IMR-90 (cell line): ENCODE measurements around the gene SAMD7. TPM values are rescaled to one million over a fixed set of nuclear protein-coding genes. Genes with fewer than 3 reads are reported as not detected.

Experiments
- ATAC-seq: fragments of 200-7000 bp; cut with Tn5 transposase; 2 replicates; pipeline ENCODE4 v1.9.1; 2020; ENCODE audit warnings: low read depth, mild to moderate bottlenecking, moderate library complexity
- BruUV-seq: library from RNA; stranded (reverse); fragments of 400-500 nt; replicated peaks from 2 replicates; lab custom pipeline; 2021; lab: Mats Ljungman, UMichigan
- CTCF ChIA-PET: fragments of 300-600 bp; formaldehyde crosslinking; extraction: SDS; loops from one replicate; lab custom pipeline; 2021; ENCODE audit warnings: antibody characterized with exemption; lab: Yijun Ruan, JAX
- POLR2A ChIA-PET: fragments of 300-600 bp; sonication (Branson Sonifier 250); formaldehyde crosslinking; loops from one replicate; lab custom pipeline; 2022; ENCODE audit warnings: antibody characterized with exemption; ENCODE audit not compliant: unreplicated experiment; lab: Charles Lee
- DNase-seq: peaks from one replicate; pipeline ENCODE4 v3.0.0; 2013
- H2AFZ ChIP-seq: replicated peaks from 2 replicates; pipeline ENCODE3; 2013; ENCODE audit warnings: low read length, mild to moderate bottlenecking; ENCODE audit not compliant: poor library complexity
- H2AK5ac ChIP-seq: 2 replicates; pipeline ENCODE4 v1.6.1; 2013; ENCODE audit warnings: low read depth, low read length, inconsistent platforms
- H2AK9ac ChIP-seq: replicated peaks from 2 replicates; pipeline ENCODE3; 2013; ENCODE audit warnings: mild to moderate bottlenecking, low read depth, low read length, moderate library complexity; ENCODE audit not compliant: poor library complexity
- H2BK120ac ChIP-seq: 2 replicates; pipeline ENCODE4 v1.6.1; 2013; ENCODE audit warnings: low read depth, low read length, inconsistent platforms
- H2BK15ac ChIP-seq: 3 replicates; pipeline ENCODE4 v1.6.1; 2013; ENCODE audit warnings: low read depth, low read length, inconsistent platforms
- H2BK20ac ChIP-seq: 2 replicates; pipeline ENCODE4 v1.6.1; 2013; ENCODE audit warnings: low read depth, mild to moderate bottlenecking, inconsistent platforms, low read length, moderate library complexity
- H2BK5ac ChIP-seq: 2 replicates; pipeline ENCODE4 v1.6.1; 2013; ENCODE audit warnings: mild to moderate bottlenecking, low read depth, low read length, inconsistent platforms; ENCODE audit not compliant: poor library complexity, severe bottlenecking
- H3K14ac ChIP-seq: replicated peaks from 2 replicates; pipeline ENCODE4 v1.6.1; 2013; ENCODE audit warnings: low read depth, low read length, inconsistent platforms
- H3K18ac ChIP-seq: 2 replicates; pipeline ENCODE4 v1.6.1; 2013; ENCODE audit warnings: low read depth, low read length, control low read depth
- H3K23ac ChIP-seq: 2 replicates; pipeline ENCODE4 v1.6.1; 2013; ENCODE audit warnings: low read depth, low read length, inconsistent platforms
- H3K27ac ChIP-seq: 2 replicates; pipeline ENCODE4 v1.5.1; 2013; ENCODE audit warnings: mild to moderate bottlenecking, control low read depth, low read length; ENCODE audit not compliant: insufficient read depth
- H3K27me3 ChIP-seq: 2 replicates; pipeline ENCODE4 v1.6.1; 2013; ENCODE audit warnings: low read length; ENCODE audit not compliant: control insufficient read depth, insufficient read depth
- H3K36me3 ChIP-seq: 2 replicates; pipeline ENCODE4 v1.6.1; 2013; ENCODE audit warnings: low read length, mixed read lengths; ENCODE audit not compliant: control insufficient read depth, insufficient read depth
- H3K4ac ChIP-seq: 2 replicates; pipeline ENCODE4 v1.6.1; 2013; ENCODE audit warnings: low read depth, low read length, inconsistent platforms
- H3K4me1 ChIP-seq: 2 replicates; pipeline ENCODE4 v1.6.1; 2013; ENCODE audit warnings: low read length, mixed read lengths; ENCODE audit not compliant: control insufficient read depth, insufficient read depth
- H3K4me2 ChIP-seq: 2 replicates; pipeline ENCODE4 v1.6.1; 2013; ENCODE audit warnings: low read depth, mild to moderate bottlenecking, control low read depth, low read length, moderate library complexity
- H3K4me3 ChIP-seq: 2 replicates; pipeline ENCODE4 v1.5.1; 2013; ENCODE audit warnings: low read depth, mild to moderate bottlenecking, control low read depth, low read length, moderate library complexity; ENCODE audit not compliant: insufficient read depth
- H3K56ac ChIP-seq: 2 replicates; pipeline ENCODE4 v1.6.1; 2013; ENCODE audit warnings: low read length, inconsistent platforms; ENCODE audit not compliant: insufficient read depth; ENCODE audit errors: extremely low read depth
- H3K79me1 ChIP-seq, 2 experiments: 2 replicates each; pipeline ENCODE4 v1.6.1; 2013; ENCODE audit warnings: low read length in 2 of 2, inconsistent platforms in 1 of 2, low read depth in 1 of 2
- H3K9ac ChIP-seq: 2 replicates; pipeline ENCODE4 v1.6.1; 2013; ENCODE audit warnings: low read depth, low read length, control low read depth
- H3K9me1 ChIP-seq: 2 replicates; pipeline ENCODE4 v1.6.1; 2013; ENCODE audit warnings: low read length, inconsistent platforms; ENCODE audit not compliant: insufficient read depth
- H3K9me3 ChIP-seq: 2 replicates; pipeline ENCODE4 v1.6.1; 2013; ENCODE audit warnings: low read length; ENCODE audit not compliant: control insufficient read depth, insufficient read depth
- H4K20me1 ChIP-seq: 2 replicates; pipeline ENCODE4 v1.6.1; 2013; ENCODE audit warnings: low read length, inconsistent platforms; ENCODE audit not compliant: insufficient read depth
- H4K5ac ChIP-seq: 2 replicates; pipeline ENCODE4 v1.6.1; 2013; ENCODE audit warnings: mild to moderate bottlenecking, low read depth, low read length, control low read depth
- H4K8ac ChIP-seq, 2 experiments: 2 replicates each; pipeline ENCODE4 v1.6.1; 2013; ENCODE audit warnings: low read depth in 2 of 2, low read length in 2 of 2, control low read depth in 1 of 2, inconsistent platforms in 1 of 2
- H4K91ac ChIP-seq: 2 replicates; pipeline ENCODE4 v1.6.1; 2013; ENCODE audit warnings: low read depth, low read length, inconsistent platforms; ENCODE audit not compliant: insufficient read depth
- MAZ ChIP-seq: IDR thresholded peaks from 2 replicates; pipeline ENCODE4 v1.6.1; 2012; ENCODE audit warnings: low read depth, mild to moderate bottlenecking, low read length, improper control_type of control experiment, moderate library complexity, borderline replicate concordance
- NFE2L2 ChIP-seq: fragments of 150-350 bp; IDR thresholded peaks from 2 replicates; pipeline ENCODE4 v1.6.1; 2016; ENCODE audit warnings: low read depth, mild to moderate bottlenecking, low read length
- POLR2A ChIP-seq: IDR thresholded peaks from 2 replicates; pipeline ENCODE4 v1.6.1; 2012; ENCODE audit warnings: mild to moderate bottlenecking, low read depth, low read length
- RAD21 ChIP-seq: IDR thresholded peaks from 2 replicates; pipeline ENCODE4 v1.6.1; 2012; ENCODE audit warnings: low read length, improper control_type of control experiment
- RFX5 ChIP-seq: IDR thresholded peaks from 2 replicates; pipeline ENCODE4 v1.8.0; 2012; ENCODE audit warnings: low read depth, mild to moderate bottlenecking, low read length, moderate library complexity
- USF2 ChIP-seq: fragments of 150-350 bp; IDR thresholded peaks from 2 replicates; pipeline ENCODE4 v1.6.1; 2017; ENCODE audit warnings: mild to moderate bottlenecking, antibody characterized with exemption, low read length, low read depth
- WGBS, 2 experiments: methylation state at CpG; one replicate each; pipeline versions ENCODE4 v1.1.5 to v1.1.7; 2013; ENCODE audit warnings: missing lambda C conversion rate in 2 of 2; ENCODE audit not compliant: insufficient read length in 1 of 2; ENCODE audit errors: extremely low coverage in 2 of 2; 5-methylcytosine and 5-hydroxymethylcytosine counted together
- dilution Hi-C: fragments of 300-500 bp; cut with HindIII; formaldehyde crosslinking; loops from one replicate; pipeline ENCODE4 v1.14.3; 2018; ENCODE audit warnings: low sequenced_read_pairs; ENCODE audit not compliant: unreplicated experiment
- in situ Hi-C: fragments of 300-500 bp; cut with MboI; formaldehyde crosslinking; loops from 3 replicates; pipeline ENCODE4 v1.14.3; 2019; ENCODE audit warnings: low sequenced_read_pairs, inconsistent platforms, mixed read lengths
- intact Hi-C: fragments of 100-400 bp; cut with micrococcal nuclease; formaldehyde crosslinking; loops from 2 replicates; pipeline ENCODE4 v1.10.0; 2022
- polyA plus RNA-seq, 3 experiments: library from polyadenylated mRNA; depleted of rRNA; stranded (reverse); fragments of >200 nt; gene quantifications; 2 replicates each; pipeline ENCODE4 v1.2.3, GENCODE V29; 2012; ENCODE audit warnings: low replicate concordance in 1 of 3
- total RNA-seq: library from RNA; depleted of rRNA; stranded (reverse); fragments of >200 nt; gene quantifications from 2 replicates; pipeline ENCODE4 v1.2.3, GENCODE V29; 2012

SAMD7 gene
- total and polyA plus RNA-seq, 2 of the 4 experiments (the other 2 are of a cell fraction): not detected

- no peak overlapping the region for H2AFZ ChIP-seq
- H3K4ac ChIP-seq: no peak overlapping the region
- no peak overlapping the region; the same call in 1 of the 2 replicates for H3K18ac ChIP-seq
- H2AK9ac ChIP-seq: no peak overlapping the region
- no peak overlapping the region for H4K91ac ChIP-seq
- H3K9me1 ChIP-seq: peaks cover 7% of the 10 kb centered on the region; the same call in 1 of the 2 replicates
- H3K36me3 ChIP-seq: peaks cover 3% of the 10 kb centered on the region; the same call in 1 of the 2 replicates
- no peak overlapping the region for H2BK120ac ChIP-seq
- H3K9me3 ChIP-seq: no peaks in the 10 kb centered on the region
- ATAC-seq: no peak
- H3K27ac ChIP-seq: no peak overlapping the region
- H3K79me1 ChIP-seq: peaks cover 3 to 45% of the 10 kb centered on the region in 2 experiments; a peak in 2 of 4 replicates
- ChIA-PET POLR2A (no interaction called here), CTCF (no interaction called here)
- dilution Hi-C loops: no loop called here
- intact Hi-C loops: loop anchor here (5.0 kb wide), 1 partner anchor 106 kb away; no protein-coding TSS in a partner anchor
- no peak overlapping the region for H2BK15ac ChIP-seq
- TF ChIP-seq RAD21: no peak
- TF ChIP-seq POLR2A: no peak
- no peak for TF ChIP-seq NFE2L2
- TF ChIP-seq MAZ: no peak
- TF ChIP-seq RFX5: no peak
- no peak for TF ChIP-seq USF2
- H4K8ac ChIP-seq: no peak overlapping the region
- no TSS peak for BruUV-seq
- peak overlapping the region; percentile 86 for H3K4me2 ChIP-seq
- H3K27me3 ChIP-seq: no peaks in the 10 kb centered on the region
- in situ Hi-C loops: no loop called here
- H3K9ac ChIP-seq: peak overlapping the region; percentile 69; the same call in 1 of the 2 replicates
- H3K4me1 ChIP-seq: peaks cover 2% of the 10 kb centered on the region; the same call in 1 of the 2 replicates
- no CpG with 5 or more reads among the region's 2 CpGs for WGBS, 2 experiments
- H4K20me1 ChIP-seq: peaks cover 48% of the 10 kb centered on the region
- no peak overlapping the region for H3K14ac ChIP-seq
- no peak overlapping the region; the same call in 1 of the 2 replicates for H3K23ac ChIP-seq
- no peak overlapping the region for H2BK20ac ChIP-seq
- H2BK5ac ChIP-seq: no peak overlapping the region
- peak overlapping the region; percentile 99 for H3K4me3 ChIP-seq
- DNase-seq: no peak
- H2AK5ac ChIP-seq: no peak overlapping the region
- H4K5ac ChIP-seq: no peak overlapping the region
- H3K56ac ChIP-seq: no peak overlapping the region
Observed at GRCh38 chr3:169968224-169968885, 57.0 kb downstream of the SAMD7 start.
